Measurements from ENCODE around the gene CRIP1. TPM values are rescaled to one million over a fixed set of nuclear protein-coding genes. Genes with fewer than 3 reads are reported as not detected.

The CRIP1 gene
- total RNA-seq, 1 experiment from 2014 or later = 140 TPM

- DNase-seq = peak; percentile 98
- Histone ChIP-seq H3K79me2 (ENCODE audit: low read length) (peaks cover 8% of the 10 kb centered on the region), H3K27ac (ENCODE audit: low read length) (peak overlapping the region; percentile 81), H3K4me1 (ENCODE audit: low read length) (peaks cover 56% of the 10 kb centered on the region), H4K20me1 (ENCODE audit: insufficient read depth, low read depth, low read length) (peaks cover 24% of the 10 kb centered on the region), H3K9me2 (replicated peaks; ENCODE audit: insufficient read depth, low read length) (no peaks in the 10 kb centered on the region), H3K4me2 (ENCODE audit: low read depth, low read length, poor library complexity, severe bottlenecking) (peak overlapping the region; percentile 98), H3K9ac (ENCODE audit: low read length) (peak overlapping the region; percentile 95), H3K36me3 (ENCODE audit: insufficient read depth, low read length) (no peaks in the 10 kb centered on the region), H3K27me3 (ENCODE audit: low read length) (no peaks in the 10 kb centered on the region), H3K9me3 (ENCODE audit: low read length) (no peaks in the 10 kb centered on the region), H2AFZ (ENCODE audit: low read length) (peak overlapping the region; percentile 94), H3K4me3 (ENCODE audit: low read length) (peak overlapping the region; percentile 94)
Observed at GRCh38 chr14:105489542-105490266, 3.0 kb downstream of the CRIP1 start.

GRCh38 chr14:105490267-105490571, 3.5 kb downstream of the CRIP1 start:
- Histone ChIP-seq H2AFZ (ENCODE audit: low read length) (peak overlapping the region; percentile 94; the same call in 1 of the 2 replicates), H3K4me2 (ENCODE audit: low read depth, low read length, poor library complexity, severe bottlenecking) (peak overlapping the region; percentile 98), H3K36me3 (ENCODE audit: insufficient read depth, low read length) (no peaks in the 10 kb centered on the region), H3K9ac (ENCODE audit: low read length) (peak overlapping the region; percentile 95), H3K4me3 (ENCODE audit: low read length) (peak overlapping the region; percentile 94), H3K9me3 (ENCODE audit: low read length) (no peaks in the 10 kb centered on the region), H3K27me3 (ENCODE audit: low read length) (no peaks in the 10 kb centered on the region), H3K9me2 (replicated peaks; ENCODE audit: insufficient read depth, low read length) (no peaks in the 10 kb centered on the region), H3K79me2 (ENCODE audit: low read length) (peaks cover 8% of the 10 kb centered on the region), H3K27ac (ENCODE audit: low read length) (peak overlapping the region; percentile 81), H4K20me1 (ENCODE audit: insufficient read depth, low read depth, low read length) (peaks cover 24% of the 10 kb centered on the region), H3K4me1 (ENCODE audit: low read length) (peaks cover 56% of the 10 kb centered on the region)
- DNase-seq = no peak

GRCh38 chr14:105490572-105491365, 4.1 kb downstream of the CRIP1 start, which contains the start of gene TEDC1:
TSS of gene TEDC1 (plus strand) at chr14:105491246. CDS start at chr14:105491376, 130 bp downstream.
- Histone ChIP-seq H4K20me1 (ENCODE audit: insufficient read depth, low read depth, low read length) (peaks cover 24% of the 10 kb centered on the region), H3K9me2 (replicated peaks; ENCODE audit: insufficient read depth, low read length) (no peaks in the 10 kb centered on the region), H3K4me2 (ENCODE audit: low read depth, low read length, poor library complexity, severe bottlenecking) (peak within 1 kb of the TSS; percentile 98), H3K79me2 (ENCODE audit: low read length) (peaks cover 8% of the 10 kb centered on the region), H3K4me3 (ENCODE audit: low read length) (peak within 1 kb of the TSS; percentile 94), H3K9me3 (ENCODE audit: low read length) (no peaks in the 10 kb centered on the region), H3K9ac (ENCODE audit: low read length) (peak within 1 kb of the TSS; percentile 95), H3K27me3 (ENCODE audit: low read length) (no peaks in the 10 kb centered on the region), H2AFZ (ENCODE audit: low read length) (peak within 1 kb of the TSS; percentile 94; the same call in 1 of the 2 replicates), H3K36me3 (ENCODE audit: insufficient read depth, low read length) (no peaks in the 10 kb centered on the region), H3K27ac (ENCODE audit: low read length) (peak within 1 kb of the TSS; percentile 81), H3K4me1 (ENCODE audit: low read length) (peaks cover 53% of the 10 kb centered on the region)
- peak; percentile 100 for DNase-seq

- Histone ChIP-seq H3K9ac (ENCODE audit: low read length) (peak overlapping the region; percentile 85), H3K79me2 (ENCODE audit: low read length) (peaks cover 8% of the 10 kb centered on the region)
Observed at GRCh38 chr14:105491366-105491973, 4.8 kb downstream of the CRIP1 start.

GRCh38 chr14:105492031-105492970, 5.6 kb downstream of the CRIP1 start:
- Histone ChIP-seq H3K36me3 (ENCODE audit: insufficient read depth, low read length) (no peaks in the 10 kb centered on the region), H3K9ac (ENCODE audit: low read length) (peak overlapping the region; percentile 27), H3K4me2 (ENCODE audit: low read depth, low read length, poor library complexity, severe bottlenecking) (peak overlapping the region; percentile 85), H3K4me3 (ENCODE audit: low read length) (peak overlapping the region; percentile 87; the same call in 1 of the 2 replicates), H4K20me1 (ENCODE audit: insufficient read depth, low read depth, low read length) (peaks cover 24% of the 10 kb centered on the region), H3K4me1 (ENCODE audit: low read length) (peaks cover 38% of the 10 kb centered on the region), H3K27ac (ENCODE audit: low read length) (no peak overlapping the region), H3K27me3 (ENCODE audit: low read length) (no peaks in the 10 kb centered on the region), H3K79me2 (ENCODE audit: low read length) (peaks cover 8% of the 10 kb centered on the region), H3K9me2 (replicated peaks; ENCODE audit: insufficient read depth, low read length) (no peaks in the 10 kb centered on the region), H2AFZ (ENCODE audit: low read length) (no peak overlapping the region), H3K9me3 (ENCODE audit: low read length) (no peaks in the 10 kb centered on the region)
- no peak for DNase-seq

More at GRCh38 chr14:105491366-105491973, 4.8 kb downstream of the CRIP1 start:
- H2AFZ ChIP-seq (ENCODE audit: low read length) = peak overlapping the region; percentile 64; the same call in 1 of the 2 replicates
- H3K4me2 ChIP-seq (ENCODE audit: low read depth, low read length, poor library complexity, severe bottlenecking) = peak overlapping the region; percentile 85
- peaks cover 46% of the 10 kb centered on the region for H3K4me1 ChIP-seq (ENCODE audit: low read length)
- no peaks in the 10 kb centered on the region for H3K27me3 ChIP-seq (ENCODE audit: low read length)
- no peaks in the 10 kb centered on the region for H3K36me3 ChIP-seq (ENCODE audit: insufficient read depth, low read length)
- H3K9me3 ChIP-seq (ENCODE audit: low read length) = no peaks in the 10 kb centered on the region
- DNase-seq = peak; percentile 97
- no peaks in the 10 kb centered on the region for H3K9me2 ChIP-seq (replicated peaks; ENCODE audit: insufficient read depth, low read length)
- H3K27ac ChIP-seq (ENCODE audit: low read length) = peak overlapping the region; percentile 67
- peaks cover 24% of the 10 kb centered on the region for H4K20me1 ChIP-seq (ENCODE audit: insufficient read depth, low read depth, low read length)
- peak overlapping the region; percentile 87 for H3K4me3 ChIP-seq (ENCODE audit: low read length)

- Histone ChIP-seq H3K9me3 (ENCODE audit: low read length) (no peaks in the 10 kb centered on the region), H3K4me3 (ENCODE audit: low read length) (no peak overlapping the region), H3K4me2 (ENCODE audit: low read depth, low read length, poor library complexity, severe bottlenecking) (no peak overlapping the region), H3K27ac (ENCODE audit: low read length) (no peak overlapping the region), H4K20me1 (ENCODE audit: insufficient read depth, low read depth, low read length) (peaks cover 20% of the 10 kb centered on the region), H3K79me2 (ENCODE audit: low read length) (peaks cover 8% of the 10 kb centered on the region), H2AFZ (ENCODE audit: low read length) (no peak overlapping the region), H3K36me3 (ENCODE audit: insufficient read depth, low read length) (no peaks in the 10 kb centered on the region), H3K9ac (ENCODE audit: low read length) (no peak overlapping the region), H3K27me3 (ENCODE audit: low read length) (no peaks in the 10 kb centered on the region), H3K4me1 (ENCODE audit: low read length) (peaks cover 29% of the 10 kb centered on the region), H3K9me2 (replicated peaks; ENCODE audit: insufficient read depth, low read length) (no peaks in the 10 kb centered on the region)
- no peak for DNase-seq
Observed at GRCh38 chr14:105492971-105493871, 6.5 kb downstream of the CRIP1 start.

Data from Karpas-422 (cell line).